ENCODE data around the gene ANGPT4. TPM values are rescaled to one million over a fixed set of nuclear protein-coding genes. Genes with fewer than 3 reads are reported as not detected.
A peak's percentile ranks its signal among the peaks of the same experiment; 100 is the strongest.

The ANGPT4 gene
- total and polyA plus RNA-seq, 2 of the 13 experiments (the other 11 are each of a cell fraction or from before 2014, with no cell fraction given): not detected

DNA sequence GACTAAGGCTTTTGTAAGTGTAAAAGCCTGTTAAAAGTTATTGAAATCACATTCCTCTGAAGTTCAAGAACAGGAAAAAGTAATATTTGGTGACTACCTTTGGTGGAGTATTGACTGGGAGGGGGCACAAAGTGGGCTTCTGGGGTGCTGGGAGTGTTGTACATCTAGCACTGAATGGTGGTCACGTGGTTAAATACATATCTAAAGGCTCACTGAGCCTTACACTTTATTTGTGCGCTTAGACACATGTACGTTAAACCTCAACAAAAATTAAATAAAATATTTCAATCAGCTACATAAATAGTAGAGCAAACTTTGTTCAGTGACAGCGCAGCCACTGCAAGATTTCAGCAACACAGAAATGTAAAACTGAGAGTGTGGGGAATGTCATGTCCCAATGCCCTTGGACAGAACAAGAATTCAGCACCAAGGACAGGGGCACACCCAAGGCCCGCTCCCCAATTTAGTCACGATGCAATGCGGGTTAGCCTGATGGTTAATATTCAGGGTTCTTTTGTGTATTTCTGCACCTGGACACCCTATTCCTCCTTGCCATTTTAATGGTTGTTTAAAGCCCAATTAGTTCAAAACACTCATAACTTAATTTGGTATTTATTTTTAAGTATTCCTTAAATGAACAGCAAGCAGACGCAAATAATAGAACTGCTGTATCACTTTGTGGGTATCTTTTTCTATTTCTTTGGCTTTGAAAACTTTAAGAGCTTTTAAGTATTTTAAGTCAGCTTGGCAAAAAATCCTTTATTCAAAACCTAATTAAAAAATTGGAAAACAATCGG lies 37.4 kb downstream of the ANGPT4 start (continued):
- TF ChIP-seq RXRB (CRISPR knock-in tag; IDR thresholded peaks at IDR 0.05; ENCODE audit: borderline replicate concordance): peak; percentile 69; the same call in 1 of the 2 replicates
- TF ChIP-seq ZNF761 (CRISPR knock-in tag; conservative IDR thresholded peaks at IDR 0.05): no peak
- TF ChIP-seq, protein P1, sequence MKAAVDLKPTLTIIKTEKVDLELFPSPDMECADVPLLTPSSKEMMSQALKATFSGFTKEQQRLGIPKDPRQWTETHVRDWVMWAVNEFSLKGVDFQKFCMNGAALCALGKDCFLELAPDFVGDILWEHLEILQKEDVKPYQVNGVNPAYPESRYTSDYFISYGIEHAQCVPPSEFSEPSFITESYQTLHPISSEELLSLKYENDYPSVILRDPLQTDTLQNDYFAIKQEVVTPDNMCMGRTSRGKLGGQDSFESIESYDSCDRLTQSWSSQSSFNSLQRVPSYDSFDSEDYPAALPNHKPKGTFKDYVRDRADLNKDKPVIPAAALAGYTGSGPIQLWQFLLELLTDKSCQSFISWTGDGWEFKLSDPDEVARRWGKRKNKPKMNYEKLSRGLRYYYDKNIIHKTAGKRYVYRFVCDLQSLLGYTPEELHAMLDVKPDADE (CRISPR knock-in tag; IDR thresholded peaks at IDR 0.05): 0 out of 2 replicates have a peak, but pooled peaks have one; percentile 59
- TF ChIP-seq SAP130 (CRISPR knock-in tag; IDR thresholded peaks at IDR 0.05; ENCODE audit: low read depth): peak; percentile 47
- TF ChIP-seq, protein P2, sequence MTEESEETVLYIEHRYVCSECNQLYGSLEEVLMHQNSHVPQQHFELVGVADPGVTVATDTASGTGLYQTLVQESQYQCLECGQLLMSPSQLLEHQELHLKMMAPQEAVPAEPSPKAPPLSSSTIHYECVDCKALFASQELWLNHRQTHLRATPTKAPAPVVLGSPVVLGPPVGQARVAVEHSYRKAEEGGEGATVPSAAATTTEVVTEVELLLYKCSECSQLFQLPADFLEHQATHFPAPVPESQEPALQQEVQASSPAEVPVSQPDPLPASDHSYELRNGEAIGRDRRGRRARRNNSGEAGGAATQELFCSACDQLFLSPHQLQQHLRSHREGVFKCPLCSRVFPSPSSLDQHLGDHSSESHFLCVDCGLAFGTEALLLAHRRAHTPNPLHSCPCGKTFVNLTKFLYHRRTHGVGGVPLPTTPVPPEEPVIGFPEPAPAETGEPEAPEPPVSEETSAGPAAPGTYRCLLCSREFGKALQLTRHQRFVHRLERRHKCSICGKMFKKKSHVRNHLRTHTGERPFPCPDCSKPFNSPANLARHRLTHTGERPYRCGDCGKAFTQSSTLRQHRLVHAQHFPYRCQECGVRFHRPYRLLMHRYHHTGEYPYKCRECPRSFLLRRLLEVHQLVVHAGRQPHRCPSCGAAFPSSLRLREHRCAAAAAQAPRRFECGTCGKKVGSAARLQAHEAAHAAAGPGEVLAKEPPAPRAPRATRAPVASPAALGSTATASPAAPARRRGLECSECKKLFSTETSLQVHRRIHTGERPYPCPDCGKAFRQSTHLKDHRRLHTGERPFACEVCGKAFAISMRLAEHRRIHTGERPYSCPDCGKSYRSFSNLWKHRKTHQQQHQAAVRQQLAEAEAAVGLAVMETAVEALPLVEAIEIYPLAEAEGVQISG (CRISPR knock-in tag; IDR thresholded peaks at IDR 0.05): peak; percentile 54; the same call in 1 of the 2 replicates

DNA sequence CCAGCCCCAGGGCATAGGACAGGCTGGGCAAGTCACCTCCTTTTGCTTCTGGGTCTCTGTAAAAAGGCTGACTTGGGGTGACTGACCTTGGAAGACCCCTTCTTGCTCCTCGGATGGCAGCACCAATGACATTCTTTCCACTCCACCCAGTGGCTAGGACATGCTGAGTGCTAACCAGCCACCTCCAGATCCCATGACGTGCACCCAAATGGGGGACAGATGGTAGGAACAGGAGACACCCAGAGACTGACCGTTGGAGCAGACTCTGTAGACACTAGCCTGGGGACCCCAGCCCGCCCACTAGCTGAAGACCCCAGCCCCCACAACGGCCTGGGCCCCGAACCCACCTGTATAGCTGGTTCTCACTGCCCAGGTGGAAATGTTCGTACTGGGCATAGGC lies 38.3 kb downstream of the ANGPT4 start:
- FAIRE-seq (no peak), ATAC-seq (no peak), DNase-seq (ENCODE audit: low spot score) (no peak)
- H3K4me3 ChIP-seq (replicated peaks in 1 of 3; ENCODE audit: insufficient read depth in 1 of 3, low read depth in 2 of 3, low read length in 3 of 3): no peak overlapping the region
- H3K9ac ChIP-seq (ENCODE audit: insufficient read depth, low read depth, low read length): no peak overlapping the region
- no TSS peak for BruUV-seq (replicated peaks)
- H3K79me2 ChIP-seq (ENCODE audit: insufficient read depth, low read length): no peaks in the 10 kb centered on the region
- no peak overlapping the region for H2AFZ ChIP-seq (ENCODE audit: low read length)
- H3K4me1 ChIP-seq (ENCODE audit: insufficient read depth, low read length): no peaks in the 10 kb centered on the region
- H3K9me3 ChIP-seq (ENCODE audit: low read length): no peaks in the 10 kb centered on the region
- in situ Hi-C loops (cut with HindIII; ENCODE audit: extremely low pct_ligation_motif_present, low pct_unique_long_range_greater_than_20kb): no loop called here
- CTCF ChIA-PET (ENCODE audit: low intra/inter-chr PET ratio, low total read pairs): no interaction called here
- no peaks in the 10 kb centered on the region for H3K27me3 ChIP-seq (ENCODE audit: control insufficient read depth in 1 of 2, insufficient read depth in 2 of 2, low read length in 2 of 2)
- POLR2A ChIA-PET: no interaction called here
- intact Hi-C loops (cut with micrococcal nuclease; ENCODE audit: unreplicated experiment): loop anchor here (5.0 kb wide), 1 partner anchor 201 kb away; the partner anchor contains the start of gene SCRT2
- H4K20me1 ChIP-seq (ENCODE audit: insufficient read depth, low read length): no peaks in the 10 kb centered on the region; the same call in 1 of the 2 replicates
- H3K36me3 ChIP-seq (replicated peaks in 1 of 2; ENCODE audit: control insufficient read depth in 1 of 2, insufficient read depth in 2 of 2, low read length in 2 of 2): no peaks in the 10 kb centered on the region
- H3K4me2 ChIP-seq (ENCODE audit: low read depth, low read length): no peak overlapping the region
- TF ChIP-seq, protein P3, sequence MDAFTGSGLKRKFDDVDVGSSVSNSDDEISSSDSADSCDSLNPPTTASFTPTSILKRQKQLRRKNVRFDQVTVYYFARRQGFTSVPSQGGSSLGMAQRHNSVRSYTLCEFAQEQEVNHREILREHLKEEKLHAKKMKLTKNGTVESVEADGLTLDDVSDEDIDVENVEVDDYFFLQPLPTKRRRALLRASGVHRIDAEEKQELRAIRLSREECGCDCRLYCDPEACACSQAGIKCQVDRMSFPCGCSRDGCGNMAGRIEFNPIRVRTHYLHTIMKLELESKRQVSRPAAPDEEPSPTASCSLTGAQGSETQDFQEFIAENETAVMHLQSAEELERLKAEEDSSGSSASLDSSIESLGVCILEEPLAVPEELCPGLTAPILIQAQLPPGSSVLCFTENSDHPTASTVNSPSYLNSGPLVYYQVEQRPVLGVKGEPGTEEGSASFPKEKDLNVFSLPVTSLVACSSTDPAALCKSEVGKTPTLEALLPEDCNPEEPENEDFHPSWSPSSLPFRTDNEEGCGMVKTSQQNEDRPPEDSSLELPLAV (CRISPR knock-in tag; conservative IDR thresholded peaks at IDR 0.05; ENCODE audit: low read depth): no peak
- TF ChIP-seq ZNF143 (CRISPR knock-in tag; IDR thresholded peaks at IDR 0.05): no peak
- TF ChIP-seq ZNF564 (CRISPR knock-in tag; IDR thresholded peaks at IDR 0.05): no peak
- no peak overlapping the region for H3K27ac ChIP-seq (ENCODE audit: extremely low read length, insufficient read depth, low read length)
- 0% methylated on average over 3 of the region's 7 CpGs for WGBS (ENCODE audit: low lambda C conversion rate)
